Cardiac muscle cell (in vitro differentiated cells and primary cell): Measurements from ENCODE around the gene HIPK3. TPM values are rescaled to one million over a fixed set of nuclear protein-coding genes. Genes with fewer than 3 reads are reported as not detected.
A peak's percentile ranks its signal among the peaks of the same experiment; 100 is the strongest.

Source experiments
- DNase-seq, 2 donors: peaks; one replicate each; pipeline versions ENCODE4 v3.0.0 to v3.0.0-alpha.2; 2010 to 2017; ENCODE audit warnings: low read depth in 1 of 2, low spot score in 1 of 2
- H3K27ac ChIP-seq: fragments of 200-600 bp; sonication (generic); 2 replicates; pipeline ENCODE4 v1.5.1; 2016
- H3K27me3 ChIP-seq: fragments of 200-600 bp; sonication (generic); 2 replicates; pipeline ENCODE4 v1.6.0; 2016; ENCODE audit warnings: control low read depth
- H3K36me3 ChIP-seq: fragments of 200-600 bp; sonication (generic); 2 replicates; pipeline ENCODE4 v1.5.1; 2016; ENCODE audit warnings: control low read depth
- H3K4me1 ChIP-seq: fragments of 200-600 bp; sonication (generic); 2 replicates; pipeline ENCODE4 v1.8.1; 2017; ENCODE audit warnings: low read depth, mild to moderate bottlenecking, mixed run types
- H3K4me3 ChIP-seq: fragments of 200-600 bp; sonication (generic); 2 replicates; pipeline ENCODE4 v1.5.1; 2016; ENCODE audit warnings: mild to moderate bottlenecking
- H3K9me3 ChIP-seq: fragments of 200-600 bp; sonication (generic); 2 replicates; pipeline ENCODE4 v1.5.1; 2017; ENCODE audit warnings: low read depth, mild to moderate bottlenecking, control low read depth
- polyA plus RNA-seq: library from polyadenylated mRNA; unstranded; fragments of >200 nt; fragmentation: Nextera tagmentation; extraction: Ambion mirVana; gene quantifications from 2 replicates; pipeline ENCODE4 v1.2.1, GENCODE V29; 2016
- total RNA-seq: library from RNA; depleted of rRNA; stranded (reverse); fragments of >200 nt; gene quantifications from 2 replicates; pipeline ENCODE4 v1.2.3, GENCODE V29; 2016
- TF ChIP-seq, protein P1 (sequence below): IDR thresholded peaks from 2 replicates; pipeline ENCODE4 v1.5.1; 2012; ENCODE audit warnings: low read depth, mild to moderate bottlenecking, low read length

HIPK3 gene
- total and polyA plus RNA-seq, 2 experiments from 2014 or later: 56.6 to 179 TPM

DNA sequence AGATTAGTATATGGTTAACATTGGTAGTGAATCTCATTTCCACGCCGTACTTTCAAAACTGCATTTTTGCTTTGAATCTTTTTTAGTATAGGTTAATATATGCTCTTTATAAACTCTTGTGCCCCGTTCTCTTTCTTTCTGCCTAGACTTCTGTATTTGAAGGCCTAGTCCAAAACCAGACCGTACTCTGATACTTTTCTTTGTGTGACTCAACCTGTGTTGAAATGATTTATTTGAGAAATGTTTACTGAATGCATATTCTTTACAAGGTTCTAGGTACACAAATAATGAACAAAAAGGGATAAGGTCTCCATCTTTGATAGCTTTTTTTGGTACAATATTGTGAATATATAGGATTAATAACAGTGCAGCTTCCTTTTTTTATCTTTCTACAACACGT lies 68.3 kb downstream of the HIPK3 start:
- no peak for DNase-seq
- H3K27ac ChIP-seq: peak overlapping the region; percentile 90
- no peaks in the 10 kb centered on the region for H3K27me3 ChIP-seq
- H3K4me1 ChIP-seq: peaks cover 67% of the 10 kb centered on the region
- H3K9me3 ChIP-seq: no peaks in the 10 kb centered on the region
- no peak overlapping the region for H3K4me3 ChIP-seq
- H3K36me3 ChIP-seq: peaks cover 6% of the 10 kb centered on the region
- TF ChIP-seq, protein P1, sequence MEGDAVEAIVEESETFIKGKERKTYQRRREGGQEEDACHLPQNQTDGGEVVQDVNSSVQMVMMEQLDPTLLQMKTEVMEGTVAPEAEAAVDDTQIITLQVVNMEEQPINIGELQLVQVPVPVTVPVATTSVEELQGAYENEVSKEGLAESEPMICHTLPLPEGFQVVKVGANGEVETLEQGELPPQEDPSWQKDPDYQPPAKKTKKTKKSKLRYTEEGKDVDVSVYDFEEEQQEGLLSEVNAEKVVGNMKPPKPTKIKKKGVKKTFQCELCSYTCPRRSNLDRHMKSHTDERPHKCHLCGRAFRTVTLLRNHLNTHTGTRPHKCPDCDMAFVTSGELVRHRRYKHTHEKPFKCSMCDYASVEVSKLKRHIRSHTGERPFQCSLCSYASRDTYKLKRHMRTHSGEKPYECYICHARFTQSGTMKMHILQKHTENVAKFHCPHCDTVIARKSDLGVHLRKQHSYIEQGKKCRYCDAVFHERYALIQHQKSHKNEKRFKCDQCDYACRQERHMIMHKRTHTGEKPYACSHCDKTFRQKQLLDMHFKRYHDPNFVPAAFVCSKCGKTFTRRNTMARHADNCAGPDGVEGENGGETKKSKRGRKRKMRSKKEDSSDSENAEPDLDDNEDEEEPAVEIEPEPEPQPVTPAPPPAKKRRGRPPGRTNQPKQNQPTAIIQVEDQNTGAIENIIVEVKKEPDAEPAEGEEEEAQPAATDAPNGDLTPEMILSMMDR: no peak

DNA sequence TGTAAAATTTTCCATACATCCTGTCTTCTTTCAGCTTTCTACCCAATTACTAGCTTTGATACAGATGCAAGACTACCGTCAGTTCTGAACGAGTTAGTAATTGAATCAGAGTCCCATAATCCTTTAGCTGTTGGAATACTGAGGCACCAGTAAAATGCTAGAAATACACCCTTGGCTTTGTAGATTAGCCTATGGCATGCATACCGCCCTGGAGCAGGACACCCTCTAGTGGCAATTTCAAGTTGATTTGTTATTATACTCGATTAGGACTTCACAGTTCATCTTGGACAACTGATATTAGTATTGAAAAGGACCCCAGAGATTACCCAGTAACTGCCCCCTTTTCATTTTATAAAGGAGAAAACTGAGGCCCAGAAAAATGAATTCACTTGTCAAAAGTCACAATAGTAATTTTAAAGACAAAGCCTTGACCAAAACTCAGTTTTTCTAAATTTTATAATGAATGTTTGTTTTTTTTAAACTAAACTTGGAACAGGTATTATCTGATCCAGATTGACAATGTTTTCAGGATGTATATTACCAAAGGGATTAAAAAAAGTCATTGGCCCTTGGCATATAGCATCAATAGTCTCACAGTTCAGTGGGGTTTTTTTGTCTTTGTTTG lies 72.6 kb downstream of the HIPK3 start:
- Histone ChIP-seq H3K4me3 (no peak overlapping the region), H3K4me1 (peaks cover 35% of the 10 kb centered on the region), H3K36me3 (peaks cover 6% of the 10 kb centered on the region), H3K9me3 (no peaks in the 10 kb centered on the region), H3K27me3 (no peaks in the 10 kb centered on the region), H3K27ac (no peak overlapping the region)
- peak; percentile 71 to 82 for DNase-seq
- TF ChIP-seq, protein P1: peak; percentile 62

DNA sequence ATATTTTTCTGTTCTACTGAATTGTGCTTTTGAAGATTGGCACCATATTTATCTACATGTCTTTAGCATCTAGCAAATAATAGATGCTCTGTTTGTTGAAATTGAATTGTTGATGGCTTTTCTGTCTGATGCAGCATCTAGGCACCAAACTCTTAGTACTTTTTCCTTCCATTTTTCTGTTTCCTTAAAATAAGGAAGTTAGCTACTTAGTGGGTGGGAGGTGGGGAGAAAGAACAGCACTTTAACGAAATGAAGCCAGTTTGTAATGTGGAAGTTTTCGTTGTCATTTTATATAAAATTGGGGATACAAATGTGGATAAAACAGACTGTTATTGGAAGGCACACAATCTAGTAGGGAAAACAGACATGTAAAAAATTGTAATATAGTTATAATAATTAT lies 76.6 kb downstream of the HIPK3 start:
- Histone ChIP-seq H3K4me1 (peaks cover 14% of the 10 kb centered on the region), H3K27me3 (no peaks in the 10 kb centered on the region), H3K27ac (no peak overlapping the region), H3K9me3 (no peaks in the 10 kb centered on the region), H3K36me3 (peaks cover 13% of the 10 kb centered on the region), H3K4me3 (no peak overlapping the region)
- TF ChIP-seq, protein P1: no peak
- DNase-seq: no peak

DNA sequence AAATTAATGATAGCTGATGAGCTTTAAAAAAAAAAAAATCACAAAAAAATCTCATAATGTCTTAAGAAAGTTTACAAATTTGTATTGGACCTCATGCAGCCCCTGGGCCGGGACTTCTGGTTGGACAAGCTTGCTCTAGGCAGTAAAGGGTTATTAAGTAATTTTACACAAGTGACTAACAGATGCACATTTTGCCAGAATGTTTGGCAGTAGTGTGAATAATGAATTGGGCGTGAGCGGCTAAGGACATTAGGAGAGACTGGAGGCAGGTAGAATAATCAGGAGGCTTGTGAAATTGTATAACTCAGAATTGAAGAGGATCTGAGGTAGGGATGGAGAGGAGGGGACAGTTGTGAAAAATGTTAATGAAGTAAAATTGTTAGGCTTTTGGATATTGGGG lies 77.4 kb downstream of the HIPK3 start:
- TF ChIP-seq, protein P1: no peak
- no peaks in the 10 kb centered on the region for H3K27me3 ChIP-seq
- H3K27ac ChIP-seq: no peak overlapping the region

DNA sequence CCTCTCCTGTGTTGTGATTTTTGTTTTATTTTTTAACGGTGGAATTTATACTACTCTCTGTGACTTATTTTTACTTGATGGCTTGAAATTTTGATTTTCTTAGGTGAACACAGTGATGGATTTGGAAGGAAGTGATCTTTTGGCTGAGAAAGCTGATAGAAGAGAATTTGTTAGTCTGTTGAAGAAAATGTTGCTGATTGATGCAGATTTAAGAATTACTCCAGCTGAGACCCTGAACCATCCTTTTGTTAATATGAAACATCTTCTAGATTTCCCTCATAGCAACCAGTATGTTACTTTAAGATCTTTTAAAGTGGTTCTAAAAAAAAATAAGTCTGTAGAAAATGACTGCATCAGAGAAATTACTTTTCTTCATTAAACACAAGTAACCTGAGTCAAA lies 82.1 kb downstream of the HIPK3 start:
- Histone ChIP-seq H3K4me1 (peaks cover 6% of the 10 kb centered on the region), H3K9me3 (no peaks in the 10 kb centered on the region), H3K4me3 (no peak overlapping the region), H3K27me3 (no peaks in the 10 kb centered on the region), H3K36me3 (peaks cover 51% of the 10 kb centered on the region), H3K27ac (no peak overlapping the region)
- DNase-seq: no peak
- TF ChIP-seq, protein P1: no peak

More for the DNA sequence above, 77.4 kb downstream of the HIPK3 start:
- Histone ChIP-seq H3K4me3 (no peak overlapping the region), H3K4me1 (peaks cover 6% of the 10 kb centered on the region), H3K36me3 (peaks cover 21% of the 10 kb centered on the region), H3K9me3 (no peaks in the 10 kb centered on the region)
- no peak for DNase-seq

DNA sequence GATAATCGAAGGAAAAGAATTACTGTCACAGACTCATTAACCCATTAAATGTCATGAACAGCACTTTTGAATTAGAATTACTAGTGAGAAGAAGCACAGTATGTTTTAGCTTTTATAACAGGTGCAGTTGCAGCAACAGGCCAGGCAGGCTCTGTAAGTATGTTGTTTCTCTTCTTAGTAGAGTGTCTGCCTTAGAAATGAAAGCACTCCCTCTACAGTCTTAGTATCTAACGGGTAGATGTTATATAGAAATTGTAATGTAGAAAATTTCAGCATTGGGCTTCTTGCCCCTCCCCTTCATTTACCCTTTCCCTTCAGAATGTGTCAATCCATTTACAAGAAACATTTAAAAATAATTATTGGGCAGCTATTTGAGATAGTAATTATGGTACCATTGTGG lies 87.4 kb downstream of the HIPK3 start:
- peak overlapping the region; percentile 14 for H3K27ac ChIP-seq
- no peaks in the 10 kb centered on the region for H3K27me3 ChIP-seq
- H3K9me3 ChIP-seq: no peaks in the 10 kb centered on the region
- H3K36me3 ChIP-seq: peaks cover 88% of the 10 kb centered on the region
- no peaks in the 10 kb centered on the region for H3K4me1 ChIP-seq
- peak in 1 of 2 donors; percentile 20 for DNase-seq
- TF ChIP-seq, protein P1: peak; percentile 11
- H3K4me3 ChIP-seq: no peak overlapping the region
